ENCODE data around the gene BCAN.

The BCAN gene

GRCh38 chr1:156644146-156644545 is 2.2 kb downstream of the BCAN start:
- no peak for DNase-seq

- DNase-seq, result no peak
Measured at GRCh38 chr1:156644640-156645039, 2.7 kb downstream of the BCAN start.

- DNase-seq, result no peak
Measured at GRCh38 chr1:156645056-156645455, 3.1 kb downstream of the BCAN start.

- DNase-seq, result no peak
Measured at GRCh38 chr1:156645666-156646065, 3.7 kb downstream of the BCAN start.

- no peak for DNase-seq
Measured at GRCh38 chr1:156646738-156647211, 4.9 kb downstream of the BCAN start.

- DNase-seq, result no peak
Measured at GRCh38 chr1:156647351-156647750, 5.4 kb downstream of the BCAN start.

GRCh38 chr1:156648496-156648895 is 6.6 kb downstream of the BCAN start:
- no peak for DNase-seq

GRCh38 chr1:156648951-156649350 is 7.0 kb downstream of the BCAN start:
- no peak for DNase-seq

GRCh38 chr1:156652131-156652991 is 10.4 kb downstream of the BCAN start:
- no peak for DNase-seq

- DNase-seq, result no peak
Measured at GRCh38 chr1:156652992-156653355, 11.1 kb downstream of the BCAN start.

- DNase-seq, result no peak
Measured at GRCh38 chr1:156654700-156655099, 12.8 kb downstream of the BCAN start.

- no peak for DNase-seq
Measured at GRCh38 chr1:156655151-156655903, 13.4 kb downstream of the BCAN start.

- no peak for DNase-seq
Measured at GRCh38 chr1:156655904-156656516, 14.1 kb downstream of the BCAN start.

- DNase-seq, result no peak
Measured at GRCh38 chr1:156656806-156657740, 15.2 kb downstream of the BCAN start.

GRCh38 chr1:156657741-156658319 is 15.9 kb downstream of the BCAN start:
- DNase-seq, result no peak

- no peak for DNase-seq
Measured at GRCh38 chr1:156658496-156658895, 16.6 kb downstream of the BCAN start.

- DNase-seq, result no peak
Measured at GRCh38 chr1:156658945-156659574, 17.1 kb downstream of the BCAN start.

GRCh38 chr1:156659661-156659987 is 17.7 kb downstream of the BCAN start:
- no peak for DNase-seq

- DNase-seq, result peak; percentile 56
Measured at GRCh38 chr1:156659988-156660751, 18.3 kb downstream of the BCAN start.

GRCh38 chr1:156660752-156661112 is 18.8 kb downstream of the BCAN start:
- DNase-seq, result no peak
